Activated CD8-positive, alpha-beta memory T cell treated with anti-CD3 and anti-CD28 coated beads, Interleukin-2, amount 10 ng/mL, durations not matched to agents 7 days and 5 days (primary cell): Measurements from ENCODE around the gene HGF. TPM values are rescaled to one million over a fixed set of nuclear protein-coding genes. Genes with fewer than 3 reads are reported as not detected.
"Not testable (repeated sequence)": the region's sequence is repeated elsewhere in the genome, so short reads cannot be mapped to it uniquely, and the experiment has no call there.

Source experiments
- ATAC-seq: fragments of 150-1000 bp; cut with Tn5 transposase; one replicate; pipeline ENCODE4 v1.10.0; 2021; ENCODE audit warnings: moderate library complexity
- CTCF ChIA-PET: fragments of 350-600 bp; sonication (Branson Sonifier 250); formaldehyde crosslinking; loops from one replicate; lab custom pipeline; 2021; ENCODE audit warnings: antibody characterized with exemption; lab: Charles Lee
- DNase-seq: peaks from one replicate; pipeline ENCODE4 v3.0.0-alpha.2; 2020
- H3K27ac Mint-ChIP-seq: one replicate; pipeline ENCODE4 v1.8.0; 2021; ENCODE audit warnings: mild to moderate bottlenecking, mixed read lengths
- H3K27me3 Mint-ChIP-seq: one replicate; pipeline ENCODE4 v1.8.0; 2021; ENCODE audit warnings: mixed read lengths
- H3K36me3 Mint-ChIP-seq: one replicate; pipeline ENCODE4 v1.8.0; 2021; ENCODE audit warnings: mild to moderate bottlenecking, mixed read lengths
- H3K4me1 Mint-ChIP-seq: one replicate; pipeline ENCODE4 v1.8.0; 2021; ENCODE audit warnings: mixed read lengths
- H3K4me3 Mint-ChIP-seq: one replicate; pipeline ENCODE4 v1.8.0; 2021; ENCODE audit warnings: mild to moderate bottlenecking, moderate library complexity, mixed read lengths
- H3K9me3 Mint-ChIP-seq: one replicate; pipeline ENCODE4 v1.8.0; 2022; ENCODE audit warnings: low read depth, mixed read lengths
- total RNA-seq, 2 experiments: library from RNA; stranded (reverse); gene quantifications; one replicate each; pipeline ENCODE4 v1.2.3, GENCODE V29; 2021

HGF gene
- total RNA-seq: not detected

DNA sequence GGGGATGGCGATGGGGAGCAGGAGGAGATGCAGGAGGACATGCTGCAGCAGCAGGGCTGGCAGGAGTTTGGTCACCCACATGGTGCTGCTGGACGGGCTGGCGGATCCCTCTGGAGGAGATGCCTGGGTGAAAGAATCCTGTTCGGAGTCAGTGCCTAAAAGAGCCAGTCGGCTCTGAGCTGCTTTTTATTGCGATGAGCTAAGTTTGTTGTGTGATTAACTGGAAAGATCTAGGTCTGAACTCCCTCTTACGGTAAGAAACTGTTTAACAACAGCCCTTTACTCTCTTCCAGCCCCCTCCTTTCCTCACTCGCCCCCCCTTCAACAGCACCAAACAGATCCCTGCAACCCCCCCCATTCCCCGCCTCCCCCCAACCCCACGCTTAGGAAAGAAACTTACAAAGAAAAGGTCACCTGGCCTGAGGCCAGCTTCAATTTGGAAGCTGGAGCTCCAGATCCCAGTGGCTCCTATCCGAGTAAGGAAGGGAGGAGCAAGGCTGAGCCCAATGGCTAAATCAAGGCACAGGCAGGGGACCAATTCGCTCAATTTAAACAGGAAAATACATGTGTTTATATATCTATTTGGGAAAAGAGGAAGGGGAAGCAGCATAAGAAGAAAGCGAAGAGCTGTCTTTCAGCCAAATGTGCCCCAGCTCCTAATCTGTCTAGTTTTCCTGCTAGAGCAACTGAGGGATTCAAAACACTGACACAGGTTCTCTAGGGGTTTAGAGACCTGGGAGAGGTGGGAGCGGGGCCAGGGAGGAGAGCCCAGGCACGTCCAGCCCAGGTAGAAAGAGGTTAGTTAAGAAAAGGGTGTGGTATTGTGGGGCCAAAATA is at the start of gene HGF:
Gene HGF (minus strand): TSS at position 157 of the 837 bp plus-strand sequence. CDS start 76 bp downstream, at position 81.
- H3K4me1 Mint-ChIP-seq: no peaks in the 10 kb centered on the region
- CTCF ChIA-PET: no interaction called here
- no peak within 1 kb of the TSS for H3K27ac Mint-ChIP-seq
- no peaks in the 10 kb centered on the region for H3K27me3 Mint-ChIP-seq
- no peak within 1 kb of the TSS for H3K4me3 Mint-ChIP-seq
- ATAC-seq: no peak
- no peak for DNase-seq
- H3K36me3 Mint-ChIP-seq: no peaks in the 10 kb centered on the region
- H3K9me3 Mint-ChIP-seq: peaks cover 2% of the 10 kb centered on the region

DNA sequence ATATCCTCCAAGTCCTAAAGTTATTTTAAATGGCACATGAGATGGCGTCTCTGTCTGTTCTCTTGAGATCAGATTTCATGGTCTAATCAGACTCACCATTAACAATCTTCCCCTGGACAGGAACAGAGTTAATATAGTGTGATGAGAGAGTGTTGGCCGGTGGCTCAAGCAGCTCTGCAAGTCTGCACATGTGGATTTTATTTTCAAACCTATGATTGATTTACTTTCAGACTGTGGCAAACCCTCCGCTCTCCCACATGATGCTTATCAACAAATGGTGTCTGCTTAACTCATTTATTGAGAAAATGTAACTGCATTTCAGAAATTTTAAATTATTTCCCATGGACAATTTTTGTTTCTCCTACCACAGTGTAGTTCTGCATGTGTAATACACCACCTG is 46.5 kb upstream of the HGF start:
- DNase-seq (no peak), ATAC-seq (no peak)
- no peaks in the 10 kb centered on the region for H3K27me3 Mint-ChIP-seq
- no peaks in the 10 kb centered on the region for H3K36me3 Mint-ChIP-seq
- H3K9me3 Mint-ChIP-seq: no peaks in the 10 kb centered on the region
- H3K4me3 Mint-ChIP-seq: no peak overlapping the region
- H3K4me1 Mint-ChIP-seq: no peaks in the 10 kb centered on the region
- H3K27ac Mint-ChIP-seq: no peak overlapping the region
- CTCF ChIA-PET: no interaction called here

DNA sequence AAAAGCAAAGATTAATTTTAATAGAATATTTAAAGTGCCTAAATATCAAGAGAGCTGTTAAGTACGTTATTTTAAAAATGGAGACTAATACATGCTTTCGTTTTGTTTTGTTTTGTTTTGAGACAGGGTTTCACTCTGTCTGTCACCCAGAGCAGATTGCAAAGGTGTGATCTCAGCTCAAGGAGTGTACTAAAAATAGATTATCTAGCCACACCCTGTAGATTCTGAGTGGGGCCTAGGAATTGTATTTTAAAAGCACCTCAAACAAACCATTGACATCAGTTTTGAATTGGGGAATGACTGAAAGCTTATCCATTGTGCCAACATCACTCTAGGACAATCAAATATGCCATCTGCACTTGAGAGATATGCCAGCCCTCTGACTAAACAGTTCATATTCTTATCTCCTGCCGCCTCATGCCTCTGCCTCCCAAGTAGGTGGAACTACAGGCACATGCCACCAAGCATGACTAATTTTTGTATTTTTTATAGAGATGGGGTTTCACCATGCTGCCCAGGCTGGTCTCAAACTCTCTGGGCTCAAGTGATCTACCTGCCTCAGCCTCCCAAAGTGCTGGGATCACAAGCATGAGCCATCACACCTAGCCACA is 43.1 kb upstream of the HGF start:
- H3K4me1 Mint-ChIP-seq, H3K36me3 Mint-ChIP-seq, DNase-seq, H3K9me3 Mint-ChIP-seq, H3K27ac Mint-ChIP-seq, H3K4me3 Mint-ChIP-seq, H3K27me3 Mint-ChIP-seq, CTCF ChIA-PET, ATAC-seq: not testable (repeated sequence)

DNA sequence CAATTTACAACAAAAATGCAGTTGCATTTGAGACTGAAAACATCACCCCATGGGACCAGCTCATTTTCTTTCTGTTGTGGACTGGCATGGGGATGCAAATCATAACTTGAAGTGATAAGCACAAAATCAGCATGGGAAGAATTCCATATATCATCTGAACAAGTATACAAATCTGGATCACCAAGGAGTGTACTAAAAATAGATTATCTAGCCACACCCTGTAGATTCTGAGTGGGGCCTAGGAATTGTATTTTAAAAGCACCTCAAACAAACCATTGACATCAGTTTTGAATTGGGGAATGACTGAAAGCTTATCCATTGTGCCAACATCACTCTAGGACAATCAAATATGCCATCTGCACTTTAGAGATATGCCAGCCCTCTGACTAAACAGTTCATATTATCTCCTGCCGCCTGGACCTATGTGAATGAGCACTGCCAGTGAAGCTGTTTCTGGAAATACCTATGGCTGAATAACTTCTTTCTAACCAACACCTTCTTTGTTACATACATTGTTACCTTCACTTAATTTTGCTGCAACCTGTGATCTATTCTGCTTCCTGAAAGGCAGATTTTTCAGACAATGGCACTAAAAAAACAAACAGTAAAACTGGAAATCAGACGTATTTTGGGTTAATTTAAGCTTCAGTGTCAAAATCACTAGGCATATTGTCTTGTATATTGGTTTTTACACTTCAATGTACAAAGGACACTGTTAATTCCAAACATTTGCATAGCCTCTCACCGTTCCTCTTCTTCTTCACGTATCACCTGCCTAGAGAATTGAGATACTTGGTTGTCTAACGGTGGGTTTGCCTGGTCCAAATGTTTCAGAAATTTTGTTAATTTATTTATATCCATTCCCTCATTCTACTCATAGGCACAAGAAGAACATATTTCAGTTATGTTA is 42.4 kb upstream of the HGF start:
- Mint-ChIP-seq H3K9me3 (peaks cover 2% of the 10 kb centered on the region), H3K36me3 (no peaks in the 10 kb centered on the region), H3K27ac (no peak overlapping the region), H3K4me3 (no peak overlapping the region), H3K4me1 (no peaks in the 10 kb centered on the region), H3K27me3 (no peaks in the 10 kb centered on the region)
- DNase-seq (no peak), ATAC-seq (no peak)
- CTCF ChIA-PET: no interaction called here

- ATAC-seq (no peak), DNase-seq (no peak)
- Mint-ChIP-seq H3K27ac (no peak overlapping the region), H3K9me3 (peaks cover 4% of the 10 kb centered on the region), H3K27me3 (no peaks in the 10 kb centered on the region), H3K4me1 (no peaks in the 10 kb centered on the region), H3K4me3 (no peak overlapping the region), H3K36me3 (no peaks in the 10 kb centered on the region)
- CTCF ChIA-PET: no interaction called here
Observed at GRCh38 chr7:81810476-81811155, 40.8 kb upstream of the HGF start.

GRCh38 chr7:81808310-81808709 is 38.5 kb upstream of the HGF start:
- H3K36me3 Mint-ChIP-seq, H3K4me1 Mint-ChIP-seq, CTCF ChIA-PET, ATAC-seq, H3K9me3 Mint-ChIP-seq, H3K27ac Mint-ChIP-seq, DNase-seq, H3K27me3 Mint-ChIP-seq, H3K4me3 Mint-ChIP-seq: not testable (repeated sequence)

DNA sequence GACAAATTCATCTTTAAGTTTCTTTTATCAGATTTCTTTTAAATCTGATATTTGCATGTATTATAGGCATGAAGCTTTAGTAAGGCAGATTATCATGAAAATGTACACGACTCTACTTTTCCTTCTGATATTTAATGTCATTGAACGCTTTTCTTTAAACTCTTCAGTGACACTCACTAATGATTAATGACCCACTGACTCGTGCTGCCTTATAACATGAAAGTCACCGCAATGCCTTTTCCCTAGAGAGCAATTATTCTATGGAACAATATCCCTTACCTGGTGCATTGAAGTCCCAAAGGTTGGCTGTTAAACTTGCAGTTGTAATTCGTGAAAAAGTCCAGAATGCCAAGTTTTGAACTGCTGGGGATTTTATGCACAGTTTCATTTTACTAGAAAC is 33.4 kb upstream of the HGF start:
- CTCF ChIA-PET: no interaction called here
- no peak overlapping the region for H3K4me3 Mint-ChIP-seq
- peaks cover 4% of the 10 kb centered on the region for H3K9me3 Mint-ChIP-seq
- DNase-seq (no peak), ATAC-seq (no peak)
- no peaks in the 10 kb centered on the region for H3K36me3 Mint-ChIP-seq
- H3K27ac Mint-ChIP-seq: no peak overlapping the region
- no peaks in the 10 kb centered on the region for H3K4me1 Mint-ChIP-seq
- no peaks in the 10 kb centered on the region for H3K27me3 Mint-ChIP-seq

- H3K36me3 Mint-ChIP-seq: no peaks in the 10 kb centered on the region
- CTCF ChIA-PET: no interaction called here
- no peak overlapping the region for H3K27ac Mint-ChIP-seq
- H3K4me3 Mint-ChIP-seq: no peak overlapping the region
- no peak for ATAC-seq
- no peaks in the 10 kb centered on the region for H3K27me3 Mint-ChIP-seq
- H3K9me3 Mint-ChIP-seq: peaks cover 4% of the 10 kb centered on the region
- no peaks in the 10 kb centered on the region for H3K4me1 Mint-ChIP-seq
- DNase-seq: no peak
Observed at GRCh38 chr7:81802251-81802650, 32.4 kb upstream of the HGF start.

- H3K9me3 Mint-ChIP-seq: peaks cover 4% of the 10 kb centered on the region
- no peaks in the 10 kb centered on the region for H3K36me3 Mint-ChIP-seq
- CTCF ChIA-PET: no interaction called here
- no peak overlapping the region for H3K4me3 Mint-ChIP-seq
- no peaks in the 10 kb centered on the region for H3K27me3 Mint-ChIP-seq
- DNase-seq: no peak
- ATAC-seq: no peak
- H3K27ac Mint-ChIP-seq: no peak overlapping the region
- no peaks in the 10 kb centered on the region for H3K4me1 Mint-ChIP-seq
Observed at GRCh38 chr7:81801532-81801931, 31.7 kb upstream of the HGF start.

DNA sequence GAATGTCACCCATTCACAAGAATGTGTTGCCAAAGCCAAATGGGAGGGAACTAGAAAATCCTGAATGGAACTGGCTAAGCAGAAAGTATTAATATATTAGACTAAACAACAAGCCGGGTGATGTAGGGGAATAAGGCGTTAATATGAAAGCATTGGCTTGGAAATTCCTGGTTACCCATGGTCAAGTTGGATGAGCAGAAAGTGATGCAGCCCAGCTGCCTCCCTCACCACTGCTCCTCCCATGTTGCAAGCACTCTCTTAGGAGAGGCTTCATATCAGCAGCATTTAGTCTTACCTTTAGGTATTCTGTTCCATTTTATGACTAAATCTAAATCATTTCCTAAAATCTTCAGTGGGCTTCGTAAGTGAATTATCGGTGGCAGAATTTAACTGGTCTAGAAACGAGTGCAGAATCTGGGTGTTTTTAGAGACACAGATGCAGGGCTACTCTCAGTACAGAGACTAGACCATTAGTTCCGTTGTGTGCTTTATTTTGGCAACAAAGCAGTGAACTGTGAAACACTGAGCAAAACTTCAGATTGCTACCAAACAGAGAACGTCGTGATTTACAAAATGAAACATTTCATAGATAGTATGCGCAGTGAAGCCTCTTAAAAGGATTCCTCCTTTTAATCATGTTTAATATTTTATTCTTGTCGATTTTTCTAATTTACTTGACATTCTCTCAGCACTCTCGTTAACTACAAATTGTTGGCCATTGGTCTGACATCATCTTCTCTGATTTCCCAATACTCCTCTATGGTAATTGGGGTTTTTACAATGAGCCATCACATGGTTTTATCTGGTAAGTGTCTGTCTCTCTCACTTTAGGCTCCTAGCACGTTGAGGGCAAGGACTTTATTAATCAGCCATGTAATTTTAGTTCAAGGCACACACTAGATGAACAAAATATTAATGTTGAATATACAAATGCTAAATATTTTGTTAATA is 22.0 kb upstream of the HGF start:
- CTCF ChIA-PET: no interaction called here
- no peak for ATAC-seq
- H3K4me1 Mint-ChIP-seq: no peaks in the 10 kb centered on the region
- H3K36me3 Mint-ChIP-seq: no peaks in the 10 kb centered on the region
- no peak overlapping the region for H3K27ac Mint-ChIP-seq
- H3K9me3 Mint-ChIP-seq: peaks cover 3% of the 10 kb centered on the region
- H3K27me3 Mint-ChIP-seq: no peaks in the 10 kb centered on the region
- no peak for DNase-seq
- no peak overlapping the region for H3K4me3 Mint-ChIP-seq

- no peak overlapping the region for H3K27ac Mint-ChIP-seq
- DNase-seq: no peak
- H3K4me1 Mint-ChIP-seq: no peaks in the 10 kb centered on the region
- H3K27me3 Mint-ChIP-seq: no peaks in the 10 kb centered on the region
- peaks cover 3% of the 10 kb centered on the region for H3K9me3 Mint-ChIP-seq
- no peaks in the 10 kb centered on the region for H3K36me3 Mint-ChIP-seq
- CTCF ChIA-PET: no interaction called here
- H3K4me3 Mint-ChIP-seq: no peak overlapping the region
- no peak for ATAC-seq
Observed at GRCh38 chr7:81790686-81791085, 20.8 kb upstream of the HGF start.

DNA sequence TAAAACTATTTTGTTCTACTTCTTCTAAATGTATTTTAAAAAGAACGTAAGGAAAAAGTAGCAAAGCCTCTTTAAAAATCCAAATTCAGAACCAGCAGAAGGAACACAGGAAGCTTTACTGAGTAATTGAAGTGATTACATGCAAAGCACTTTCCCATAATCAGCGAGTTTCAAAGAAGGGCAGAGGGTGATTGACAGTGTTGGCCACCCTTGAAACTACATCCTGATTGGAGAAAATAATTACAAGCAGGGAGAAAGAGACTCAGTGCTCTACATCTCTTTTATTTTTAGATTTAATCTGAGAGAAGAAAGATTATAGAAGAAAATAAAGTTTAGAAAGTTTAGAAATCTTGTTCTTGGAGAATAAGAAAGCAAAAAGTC is 20.3 kb upstream of the HGF start:
- CTCF ChIA-PET: no interaction called here
- H3K9me3 Mint-ChIP-seq: peaks cover 3% of the 10 kb centered on the region
- ATAC-seq (no peak), DNase-seq (no peak)
- H3K4me1 Mint-ChIP-seq: no peaks in the 10 kb centered on the region
- H3K27ac Mint-ChIP-seq: no peak overlapping the region
- H3K36me3 Mint-ChIP-seq: no peaks in the 10 kb centered on the region
- no peak overlapping the region for H3K4me3 Mint-ChIP-seq
- no peaks in the 10 kb centered on the region for H3K27me3 Mint-ChIP-seq
